H1 (cell line): ENCODE data around the gene KCNH5. TPM values are rescaled to one million over a fixed set of nuclear protein-coding genes. Genes with fewer than 3 reads are reported as not detected.

Source experiments
- CTCF ChIA-PET: fragments of 300-600 bp; sonication (Branson Sonifier 250); formaldehyde crosslinking; loops from one replicate; lab custom pipeline; 2021; ENCODE audit not compliant: partially characterized antibody; lab: Charles Lee
- POLR2A ChIA-PET: fragments of 300-600 bp; sonication (Branson Sonifier 250); formaldehyde crosslinking; loops from one replicate; lab custom pipeline; 2021; ENCODE audit warnings: inconsistent platforms; ENCODE audit not compliant: partially characterized antibody; lab: Charles Lee
- DNase-seq, 2 experiments: peaks; one replicate each; pipeline versions ENCODE4 v3.0.0 to v3.0.0-alpha.2; 2010 to 2022; ENCODE audit warnings: low spot score in 2 of 2, low read depth in 1 of 2, mixed read lengths in 1 of 2
- FAIRE-seq: peaks from 2 replicates; lab custom pipeline; 2011; peaks lifted over from hg19 to GRCh38; lab: Jason Lieb, UNC
- H2AFZ ChIP-seq: 2 replicates; pipeline ENCODE4 v1.8.1; 2012; ENCODE audit warnings: low read length, inconsistent platforms
- H2AK5ac ChIP-seq: 2 replicates; pipeline ENCODE4 v1.6.1; 2013; ENCODE audit warnings: low read depth, low read length
- H2BK120ac ChIP-seq: replicated peaks from 2 replicates; pipeline ENCODE3; 2013; ENCODE audit warnings: low read depth, low read length, inconsistent platforms
- H2BK12ac ChIP-seq: 2 replicates; pipeline ENCODE4 v1.6.1; 2013; ENCODE audit warnings: low read depth, low read length
- H2BK15ac ChIP-seq: 2 replicates; pipeline ENCODE4 v1.6.1; 2013; ENCODE audit warnings: low read length
- H2BK20ac ChIP-seq: 2 replicates; pipeline ENCODE4 v1.6.1; 2013; ENCODE audit warnings: low read length
- H2BK5ac ChIP-seq: 2 replicates; pipeline ENCODE4 v1.6.1; 2013; ENCODE audit warnings: low read depth, low read length
- H3K14ac ChIP-seq: 2 replicates; pipeline ENCODE4 v1.6.1; 2013; ENCODE audit warnings: inconsistent platforms; ENCODE audit not compliant: insufficient read length
- H3K18ac ChIP-seq: 2 replicates; pipeline ENCODE4 v1.6.1; 2013; ENCODE audit warnings: low read length; ENCODE audit errors: extremely low read depth
- H3K23ac ChIP-seq: 2 replicates; pipeline ENCODE4 v1.6.1; 2013; ENCODE audit warnings: inconsistent platforms; ENCODE audit not compliant: insufficient read length
- H3K23me2 ChIP-seq: 2 replicates; pipeline ENCODE4 v1.6.1; 2013; ENCODE audit warnings: low read depth, low read length
- H3K27ac ChIP-seq: 2 replicates; pipeline ENCODE4 v1.6.1; 2011; ENCODE audit warnings: low read depth, low read length, inconsistent platforms
- H3K27me3 ChIP-seq, 4 experiments: replicated peaks in 1 of 4; 1 replicate in 1 of 4; 2 replicates in 3 of 4; pipeline versions ENCODE4 v1.6.1 to v1.8.1; 2011 to 2013; ENCODE audit warnings: low read length in 3 of 4, mild to moderate bottlenecking in 3 of 4, inconsistent platforms in 2 of 4, mixed read lengths in 2 of 4, moderate library complexity in 1 of 4; ENCODE audit not compliant: control insufficient read depth in 3 of 4, insufficient read depth in 3 of 4; ENCODE audit errors: extremely low read depth in 1 of 4
- H3K36me3 ChIP-seq, 4 experiments: 2 replicates each; pipeline versions ENCODE4 v1.6.1 to v1.8.1; 2011 to 2013; ENCODE audit warnings: mild to moderate bottlenecking in 4 of 4, low read length in 3 of 4, moderate library complexity in 2 of 4, control low read depth in 1 of 4, inconsistent platforms in 1 of 4; ENCODE audit not compliant: insufficient read depth in 4 of 4, control insufficient read depth in 2 of 4
- H3K4ac ChIP-seq: replicated peaks from 2 replicates; pipeline ENCODE3; 2013; ENCODE audit warnings: low read length, low read depth, mixed read lengths, inconsistent platforms; ENCODE audit not compliant: insufficient read length
- H3K4me1 ChIP-seq, 4 experiments: replicated peaks in 1 of 4; 1 replicate in 1 of 4; 2 replicates in 3 of 4; pipeline versions ENCODE4 v1.6.1 to v1.8.1; 2011 to 2013; ENCODE audit warnings: low read length in 3 of 4, inconsistent platforms in 2 of 4, mixed read lengths in 1 of 4; ENCODE audit not compliant: insufficient read depth in 4 of 4, control insufficient read depth in 3 of 4
- H3K4me2 ChIP-seq, 2 experiments: 2 replicates each; pipeline versions ENCODE4 v1.6.1 to v1.8.1; 2011 to 2013; ENCODE audit warnings: low read depth in 2 of 2, low read length in 2 of 2, control low read depth in 1 of 2, inconsistent platforms in 1 of 2, mild to moderate bottlenecking in 1 of 2; ENCODE audit not compliant: insufficient read depth in 1 of 2
- H3K4me3 ChIP-seq, 4 experiments: fragments of 200-600, 300-600 bp in 1 of 4; sonication (generic), shearing (Covaris generic), sonication (Bioruptor Twin) in 1 of 4; 2 replicates each; pipeline versions ENCODE4 v1.5.1 to v1.8.1; 2011 to 2016; ENCODE audit warnings: low read length in 4 of 4, low read depth in 3 of 4, control low read depth in 2 of 4, inconsistent platforms in 2 of 4, mild to moderate bottlenecking in 2 of 4, mixed read lengths in 1 of 4, moderate library complexity in 1 of 4; ENCODE audit not compliant: insufficient read depth in 2 of 4; ENCODE audit errors: extremely low read depth in 1 of 4
- H3K56ac ChIP-seq: replicated peaks from 2 replicates; pipeline ENCODE3; 2013; ENCODE audit warnings: low read depth, mild to moderate bottlenecking, mixed read lengths, low read length, inconsistent platforms; ENCODE audit not compliant: insufficient read length
- H3K79me1 ChIP-seq: 2 replicates; pipeline ENCODE4 v1.6.1; 2013; ENCODE audit warnings: low read depth, low read length, control low read depth
- H3K79me2 ChIP-seq, 2 experiments: 2 replicates each; pipeline versions ENCODE4 v1.6.1 to v1.8.1; 2012 to 2013; ENCODE audit warnings: low read length in 2 of 2, mild to moderate bottlenecking in 2 of 2, inconsistent platforms in 1 of 2; ENCODE audit not compliant: insufficient read depth in 2 of 2, control insufficient read depth in 1 of 2
- H3K9ac ChIP-seq, 4 experiments: replicated peaks in 1 of 4; 1 replicate in 1 of 4; 2 replicates in 3 of 4; pipeline versions ENCODE4 v1.6.1 to v1.8.1; 2011 to 2013; ENCODE audit warnings: low read depth in 3 of 4, low read length in 3 of 4, control low read depth in 2 of 4, mild to moderate bottlenecking in 2 of 4, moderate library complexity in 2 of 4, inconsistent platforms in 1 of 4; ENCODE audit errors: extremely low read depth in 1 of 4
- H3K9me3 ChIP-seq, 2 experiments: 2 replicates each; pipeline versions ENCODE4 v1.6.1 to v1.8.1; 2012 to 2013; ENCODE audit warnings: mild to moderate bottlenecking in 2 of 2, moderate library complexity in 2 of 2, control low read depth in 1 of 2, inconsistent platforms in 1 of 2, low read depth in 1 of 2, low read length in 1 of 2, mixed read lengths in 1 of 2; ENCODE audit not compliant: insufficient read depth in 2 of 2
- H4K20me1 ChIP-seq, 2 experiments: replicated peaks in 1 of 2; 2 replicates each; pipeline versions ENCODE3 to v1.8.1; 2011 to 2013; ENCODE audit warnings: inconsistent platforms in 2 of 2, low read length in 2 of 2, mild to moderate bottlenecking in 1 of 2; ENCODE audit not compliant: insufficient read depth in 2 of 2, control insufficient read depth in 1 of 2
- H4K5ac ChIP-seq: 2 replicates; pipeline ENCODE4 v1.6.1; 2013; ENCODE audit warnings: low read length, low read depth, mixed read lengths, inconsistent platforms; ENCODE audit not compliant: insufficient read length
- H4K8ac ChIP-seq: 2 replicates; pipeline ENCODE4 v1.8.0; 2013; ENCODE audit warnings: mild to moderate bottlenecking, moderate library complexity, low read length, inconsistent platforms; ENCODE audit not compliant: insufficient read depth; ENCODE audit errors: extremely low read depth
- H4K91ac ChIP-seq: replicated peaks from 2 replicates; pipeline ENCODE3; 2013; ENCODE audit warnings: low read length, mixed read lengths, inconsistent platforms; ENCODE audit not compliant: insufficient read length
- ATF2 ChIP-seq: IDR thresholded peaks from 2 replicates; pipeline ENCODE4 v1.6.1; 2012; ENCODE audit warnings: low read length, inconsistent platforms
- CHD2 ChIP-seq: IDR thresholded peaks from 2 replicates; pipeline ENCODE4 v1.6.1; 2012; ENCODE audit warnings: low read length, improper control_type of control experiment
- CTBP2 ChIP-seq: IDR thresholded peaks from 2 replicates; pipeline ENCODE4 v1.7.0; 2011; ENCODE audit warnings: borderline replicate concordance, mild to moderate bottlenecking, moderate library complexity, mixed read lengths, low read length; ENCODE audit not compliant: insufficient read depth, insufficient read length
- SIRT6 ChIP-seq: IDR thresholded peaks from one replicate; pipeline ENCODE4 v1.7.1; 2012; ENCODE audit warnings: low read length, inconsistent platforms
- SRF ChIP-seq: IDR thresholded peaks from 2 replicates; pipeline ENCODE4 v1.6.1; 2011; ENCODE audit warnings: mild to moderate bottlenecking, low read depth, low read length, moderate library complexity
- WGBS, 2 experiments: shearing (Covaris generic) in 1 of 2; methylation state at CpG; one replicate each; pipeline versions ENCODE4 v1.1.6 to v1.1.7; 2013 to 2015; ENCODE audit warnings: low lambda C conversion rate in 2 of 2, mixed read lengths in 2 of 2, inconsistent platforms in 1 of 2, low coverage in 1 of 2, missing lambda C conversion rate in 1 of 2; ENCODE audit not compliant: insufficient replicate concordance in 2 of 2, insufficient coverage in 1 of 2, insufficient read length in 1 of 2; ENCODE audit errors: extremely low coverage in 1 of 2, missing lambda C conversion rate in 1 of 2; 5-methylcytosine and 5-hydroxymethylcytosine counted together
- polyA plus RNA-seq, 7 experiments: library from polyadenylated mRNA; depleted of rRNA in 3 of 7; stranded (reverse) in 5 of 7; unstranded in 2 of 7; fragments of >200 nt in 5 of 7; fragments of 200-250 nt in 2 of 7; gene quantifications; 1 replicate in 5 of 7; 2 replicates in 1 of 7; 4 replicates in 1 of 7; pipeline versions ENCODE4 v1.2.1 to v1.2.3, GENCODE V29; 2011 to 2013; ENCODE audit warnings: missing spikeins in 2 of 7, mixed read lengths in 2 of 7
- total RNA-seq: library from RNA; stranded (reverse); fragmentation: NEBNext Ultra II Directional; extraction: Animal tissue kit (Norgen Biotek cat#: 25700); gene quantifications from 2 replicates; pipeline ENCODE4 v1.2.1, GENCODE V29; 2021
- TF ChIP-seq, protein P1 (sequence below): IDR thresholded peaks from 2 replicates; pipeline ENCODE4 v1.6.1; 2012; ENCODE audit warnings: inconsistent platforms

Gene KCNH5
- total and polyA plus RNA-seq, 2 of the 8 experiments (the other 6 are each of a cell fraction or from before 2014, with no cell fraction given), result 0.24 to 0.50 TPM

- Histone ChIP-seq H3K23ac (no peak overlapping the region), H3K79me2 (no peaks in the 10 kb centered on the region), H4K20me1 (no peaks in the 10 kb centered on the region), H2AK5ac (no peak overlapping the region), H4K91ac (no peak overlapping the region), H3K9ac (no peak overlapping the region), H3K4me3 (no peak overlapping the region), H3K4ac (no peak overlapping the region), H3K36me3 (no peaks in the 10 kb centered on the region), H3K27me3 (no peaks in the 10 kb centered on the region), H3K14ac (no peak overlapping the region), H3K4me2 (no peak overlapping the region), H3K56ac (no peak overlapping the region), H3K18ac (no peak overlapping the region), H2BK120ac (no peak overlapping the region), H2BK12ac (no peak overlapping the region), H3K23me2 (no peaks in the 10 kb centered on the region), H4K5ac (no peak overlapping the region), H2BK15ac (no peak overlapping the region)
- no peak for FAIRE-seq
- CTCF ChIA-PET, result interaction anchor here (1.1 kb wide), 1 partner anchor 634 kb away, joined by 4 read pairs; no protein-coding TSS in a partner anchor
- 87% methylated on average over 2 of the region's 2 CpGs; no CpG with 5 or more reads in 1 of the 2 experiments for WGBS, 2 experiments
- TF ChIP-seq SIRT6 (no peak), CHD2 (no peak), CTBP2 (no peak), SRF (no peak), ATF2 (no peak)
- TF ChIP-seq, protein P1, sequence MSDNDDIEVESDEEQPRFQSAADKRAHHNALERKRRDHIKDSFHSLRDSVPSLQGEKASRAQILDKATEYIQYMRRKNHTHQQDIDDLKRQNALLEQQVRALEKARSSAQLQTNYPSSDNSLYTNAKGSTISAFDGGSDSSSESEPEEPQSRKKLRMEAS, result no peak
- TF ChIP-seq, all 59 proteins: peak for 0
- H3K79me1 ChIP-seq, result no peaks in the 10 kb centered on the region
- DNase-seq, result no peak
- no peak overlapping the region for H2BK5ac ChIP-seq
- no peaks in the 10 kb centered on the region for H3K4me1 ChIP-seq
- H3K9me3 ChIP-seq, result peaks cover 7 to 9% of the 10 kb centered on the region in 2 experiments
- no peak overlapping the region for H3K27ac ChIP-seq
- no peak overlapping the region for H2BK20ac ChIP-seq
- POLR2A ChIA-PET, result no interaction called here
- H4K8ac ChIP-seq, result no peak overlapping the region
- no peak overlapping the region for H2AFZ ChIP-seq
These were observed 221.2 kb downstream of the KCNH5 start for GRCh38 chr14:62824086-62824485.
